Inflammatory macrophage treated with lipopolysaccharide for 1 hour (primary cell): ENCODE data around the gene SLC28A3.

ENCODE experiments used
- DNase-seq, 2 donors: peaks; one replicate each; pipeline ENCODE4 v3.0.0-alpha.2; 2020 to 2022

SLC28A3 gene

GRCh38 chr9:84235511-84235910 is 105.0 kb downstream of the SLC28A3 start:
- no peak for DNase-seq

DNA sequence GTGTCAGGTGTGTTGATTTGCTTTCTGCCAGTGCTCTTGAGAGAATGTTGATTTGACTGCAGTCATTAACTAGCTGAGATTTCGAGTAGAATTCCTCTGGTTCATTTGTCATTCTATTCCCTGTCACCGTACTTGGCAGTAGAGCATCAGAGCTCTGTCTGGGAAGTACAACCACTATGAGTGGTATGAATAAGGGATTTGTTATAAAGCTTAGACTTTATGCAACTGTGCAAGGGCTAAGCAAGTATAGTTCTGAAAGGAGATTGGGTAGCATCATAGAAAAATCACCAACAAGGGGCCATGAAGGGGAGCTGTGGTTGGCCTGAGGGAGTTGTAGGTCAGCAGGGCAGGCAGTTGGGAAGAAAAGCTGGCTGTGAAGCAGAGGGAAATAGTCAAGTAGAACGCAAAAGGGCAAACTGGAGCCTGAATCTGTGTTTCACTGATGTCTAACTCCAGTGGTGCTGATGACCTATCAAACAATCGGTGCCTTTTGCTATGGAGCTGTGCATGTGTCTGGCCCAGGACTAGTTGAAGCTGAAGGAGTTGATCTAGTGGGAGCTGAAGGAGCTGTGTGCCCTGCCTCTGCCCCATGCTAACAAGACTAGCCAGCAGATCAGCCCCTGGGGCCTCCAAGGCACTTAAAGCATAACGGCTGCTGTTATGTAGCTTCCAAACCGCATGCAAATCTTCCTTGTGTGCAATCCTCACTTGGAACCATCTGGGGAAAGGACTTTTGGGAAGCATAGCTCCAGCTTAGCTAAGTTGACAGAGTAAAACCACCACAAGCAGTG is 110.0 kb downstream of the SLC28A3 start:
- no peak for DNase-seq

- no peak for DNase-seq
Observed at GRCh38 chr9:84229191-84229590, 111.4 kb downstream of the SLC28A3 start.

DNA sequence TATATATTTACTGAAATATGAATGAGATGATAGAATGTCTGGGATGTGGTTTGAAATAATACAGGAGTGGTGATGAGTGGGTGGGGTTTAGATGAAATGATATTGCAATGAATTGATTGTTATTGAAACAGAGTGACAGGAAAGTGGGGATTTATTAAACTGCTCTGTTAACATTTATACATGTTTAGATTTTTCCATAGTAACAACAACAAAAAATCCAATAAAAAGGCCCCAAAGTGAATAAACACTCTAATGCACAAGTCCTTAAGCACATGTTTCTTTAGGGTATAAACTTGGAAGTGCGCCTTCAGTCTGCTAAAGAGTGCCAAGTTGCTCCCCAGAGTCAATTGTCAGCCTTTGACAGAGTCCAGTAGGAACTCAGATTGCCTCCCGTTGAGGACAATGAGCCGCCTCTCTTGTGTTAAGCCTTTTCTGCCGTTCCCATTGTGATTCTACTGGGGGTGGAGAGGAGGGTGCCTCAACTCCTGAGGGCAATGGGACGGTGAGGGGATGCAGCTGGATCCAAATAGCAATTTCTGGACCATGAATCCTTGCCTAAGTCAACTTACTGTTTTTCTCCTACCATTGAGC is 112.3 kb downstream of the SLC28A3 start:
- no peak for DNase-seq

DNA sequence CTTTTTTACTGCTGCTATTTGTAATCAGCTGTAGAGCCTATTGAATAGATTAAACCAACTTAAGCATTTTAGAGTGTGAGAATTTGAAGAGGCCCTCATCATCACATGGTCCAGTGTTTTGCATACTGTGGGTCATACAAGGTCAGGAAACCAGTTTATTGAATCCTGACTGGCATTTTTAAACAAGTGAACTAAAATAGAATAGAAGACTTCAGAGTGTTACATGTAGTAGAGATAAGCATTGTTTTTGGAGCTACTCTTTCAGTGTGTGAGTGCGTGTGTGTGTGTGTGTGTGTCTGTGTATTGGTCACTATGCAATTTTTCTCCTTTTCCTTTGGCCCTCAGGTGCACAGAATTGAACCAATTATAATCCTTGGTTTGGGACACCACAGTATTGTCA is 114.4 kb downstream of the SLC28A3 start:
- no peak for DNase-seq
